T-helper 9 cell (primary cell): ENCODE measurements around the gene C15orf62.

ENCODE experiments used
- DNase-seq: peaks from one replicate; pipeline ENCODE4 v3.0.0-alpha.2; 2020

The C15orf62 gene

GRCh38 chr15:40785164-40785563, 15.4 kb downstream of the C15orf62 start:
- DNase-seq = no peak

- DNase-seq = no peak
Observed at GRCh38 chr15:40785814-40786213, 16.0 kb downstream of the C15orf62 start.

- DNase-seq = peak; percentile 24
Observed at GRCh38 chr15:40787344-40787841, 17.6 kb downstream of the C15orf62 start.

- DNase-seq = no peak
Observed at GRCh38 chr15:40787991-40788390, 18.2 kb downstream of the C15orf62 start.

GRCh38 chr15:40789119-40789518, 19.3 kb downstream of the C15orf62 start:
- no peak for DNase-seq

GRCh38 chr15:40789999-40790398, 20.2 kb downstream of the C15orf62 start:
- DNase-seq = no peak

- no peak for DNase-seq
Observed at GRCh38 chr15:40790718-40791117, 20.9 kb downstream of the C15orf62 start.

- no peak for DNase-seq
Observed at GRCh38 chr15:40792394-40792793, 22.6 kb downstream of the C15orf62 start.

- DNase-seq = no peak
Observed at GRCh38 chr15:40793216-40793989, 23.6 kb downstream of the C15orf62 start.

- no peak for DNase-seq
Observed at GRCh38 chr15:40796041-40796440, 26.3 kb downstream of the C15orf62 start.

- no peak for DNase-seq
Observed at GRCh38 chr15:40796512-40796911, 26.7 kb downstream of the C15orf62 start.

GRCh38 chr15:40799523-40799922, 29.7 kb downstream of the C15orf62 start:
- DNase-seq = no peak

- no peak for DNase-seq
Observed at GRCh38 chr15:40803076-40803475, 33.3 kb downstream of the C15orf62 start.

GRCh38 chr15:40803688-40804087, 33.9 kb downstream of the C15orf62 start:
- no peak for DNase-seq

- no peak for DNase-seq
Observed at GRCh38 chr15:40806672-40807027, 36.9 kb downstream of the C15orf62 start.

- DNase-seq = peak; percentile 87
Observed at GRCh38 chr15:40807028-40807887, 37.5 kb downstream of the C15orf62 start, which contains the start of the genes DNAJC17 and ZFYVE19. TSS of gene DNAJC17 (minus strand) at chr15:40807473. CDS start at chr15:40807446, 27 bp downstream. TSS of gene ZFYVE19 (plus strand) at chr15:40807089. CDS start at chr15:40807590, 501 bp downstream.

- DNase-seq = no peak
Observed at GRCh38 chr15:40807888-40808461, 38.2 kb downstream of the C15orf62 start.

- no peak for DNase-seq
Observed at GRCh38 chr15:40808861-40809450, 39.2 kb downstream of the C15orf62 start.

GRCh38 chr15:40812721-40813425, 43.1 kb downstream of the C15orf62 start:
- DNase-seq = no peak

- DNase-seq = no peak
Observed at GRCh38 chr15:40815042-40815698, 45.4 kb downstream of the C15orf62 start.

GRCh38 chr15:40819048-40819447, 49.3 kb downstream of the C15orf62 start:
- no peak for DNase-seq

GRCh38 chr15:40821195-40821594, 51.4 kb downstream of the C15orf62 start:
- DNase-seq = no peak
